ENCODE measurements around the gene NAGLU.
"Not testable (repeated sequence)": the region's sequence is repeated elsewhere in the genome, so short reads cannot be mapped to it uniquely, and the experiment has no call there.

Gene NAGLU

DNA sequence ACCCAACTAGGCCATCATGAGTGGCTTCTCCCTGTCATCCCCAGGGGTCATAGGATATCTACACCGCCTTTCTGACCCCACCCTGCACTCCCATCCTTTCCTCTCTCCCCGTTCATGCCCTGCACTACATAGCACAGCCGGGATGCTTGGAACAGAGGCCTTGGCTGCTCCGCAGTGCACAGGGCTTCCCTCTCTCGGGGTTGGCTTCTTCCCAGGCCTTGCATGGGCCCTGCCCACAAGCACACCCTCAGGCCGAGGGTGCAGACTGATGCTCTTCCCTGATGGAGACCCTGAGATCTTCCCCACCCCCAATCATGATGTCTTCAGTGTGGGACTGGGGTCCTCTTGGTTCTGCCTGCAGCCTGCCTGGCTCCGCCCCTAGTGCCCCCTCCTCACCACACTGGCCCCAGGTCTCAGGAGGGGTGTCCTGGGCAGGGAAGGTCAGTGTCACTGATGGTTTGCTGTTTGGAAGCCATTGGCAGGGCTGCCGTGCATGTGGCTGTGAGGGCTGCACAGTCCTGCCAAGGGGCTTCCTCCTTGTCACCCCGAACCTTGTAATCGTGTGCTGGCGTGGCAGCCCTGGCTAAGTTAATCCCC is 14.3 kb upstream of the NAGLU start:
- DNase-seq, result no peak

DNA sequence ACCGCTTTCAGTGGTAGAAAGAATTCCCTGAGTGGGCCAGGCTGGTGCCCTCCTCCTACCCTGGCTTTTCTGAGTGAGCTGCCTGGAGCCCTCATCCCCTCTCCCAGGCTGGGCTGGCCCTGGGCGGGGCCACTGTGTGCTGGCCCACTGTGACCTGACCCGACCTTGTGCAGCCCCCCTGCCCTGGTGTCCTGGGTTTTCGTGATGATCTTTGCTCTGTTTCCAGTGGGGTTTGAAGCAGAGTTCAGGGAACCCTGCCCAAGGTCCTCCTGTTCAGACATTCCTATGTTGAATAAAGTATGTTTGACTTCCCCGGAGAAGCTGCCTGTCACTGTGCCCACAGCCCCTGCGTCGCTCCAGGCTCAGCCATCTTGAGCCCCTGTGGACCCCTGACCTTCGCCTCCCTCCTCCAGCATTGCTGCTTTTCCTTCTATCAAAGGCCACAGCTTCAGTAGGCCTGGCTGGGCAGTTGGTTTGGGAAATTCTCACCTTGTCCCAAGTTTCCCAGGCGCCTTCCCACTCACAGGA is 13.7 kb upstream of the NAGLU start:
- no peak for DNase-seq

DNA sequence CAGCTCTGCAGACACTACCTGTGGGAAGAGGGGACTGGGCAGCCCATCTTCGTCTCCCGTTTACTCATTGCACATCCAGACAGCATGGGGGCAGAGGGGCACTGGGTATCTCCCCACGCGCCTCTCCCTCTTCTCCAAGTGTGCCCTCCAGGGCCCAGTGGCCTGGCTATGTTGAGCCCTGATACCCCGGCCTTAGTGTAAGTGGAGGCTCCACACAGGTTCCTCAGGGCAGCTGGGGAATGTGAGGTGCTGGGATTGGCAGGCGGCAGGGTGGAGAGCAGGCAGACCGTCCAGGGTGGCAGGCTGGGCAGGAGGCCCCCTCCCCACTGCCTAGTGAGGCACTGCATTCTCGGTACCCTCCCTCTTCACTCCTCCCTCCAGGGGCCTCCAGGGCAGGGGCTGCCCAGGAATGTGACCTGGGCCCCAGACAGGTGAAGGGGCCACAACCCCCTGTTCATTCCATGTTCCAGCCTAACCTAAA is 13.2 kb upstream of the NAGLU start:
- DNase-seq, result no peak

DNA sequence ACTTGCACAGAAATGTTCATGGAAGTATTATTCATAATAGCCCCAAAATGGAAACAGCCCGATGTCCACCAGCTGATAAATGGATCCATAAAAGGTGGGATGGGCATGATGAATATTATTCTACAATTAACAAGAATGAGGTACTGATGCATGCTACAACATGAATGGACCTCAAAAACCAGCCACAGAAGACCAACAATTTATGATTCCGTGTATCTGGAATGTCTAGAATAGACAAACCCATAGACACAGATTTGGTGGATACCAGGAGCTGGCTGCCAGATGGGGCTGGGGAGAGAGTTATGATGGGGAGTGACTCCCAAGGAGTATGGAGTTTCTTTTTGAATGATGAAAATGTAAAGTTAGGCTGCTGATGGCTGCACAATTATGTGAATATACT is 10.8 kb upstream of the NAGLU start:
- DNase-seq, result no peak

DNA sequence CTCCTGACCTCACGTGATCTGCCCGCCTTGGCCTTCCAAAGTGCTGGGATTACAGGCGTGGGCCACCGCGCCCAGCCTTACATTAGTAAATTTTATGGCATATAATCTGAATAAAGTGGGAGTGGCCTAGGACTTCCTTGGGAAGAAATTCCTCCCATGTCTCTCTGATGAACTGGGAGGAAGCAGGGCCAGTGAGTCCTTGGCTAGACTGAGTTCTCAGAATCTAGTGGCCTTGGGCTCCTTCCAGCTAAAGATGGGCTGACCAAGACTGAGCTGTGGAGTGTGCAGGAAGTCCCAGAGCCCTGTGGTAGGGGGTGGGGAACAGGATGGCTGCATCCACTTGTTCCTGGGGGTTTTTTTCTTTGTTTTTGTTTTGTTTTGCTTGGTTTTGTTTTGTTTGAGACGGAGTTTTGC is 10.0 kb upstream of the NAGLU start:
- DNase-seq, result no peak

DNA sequence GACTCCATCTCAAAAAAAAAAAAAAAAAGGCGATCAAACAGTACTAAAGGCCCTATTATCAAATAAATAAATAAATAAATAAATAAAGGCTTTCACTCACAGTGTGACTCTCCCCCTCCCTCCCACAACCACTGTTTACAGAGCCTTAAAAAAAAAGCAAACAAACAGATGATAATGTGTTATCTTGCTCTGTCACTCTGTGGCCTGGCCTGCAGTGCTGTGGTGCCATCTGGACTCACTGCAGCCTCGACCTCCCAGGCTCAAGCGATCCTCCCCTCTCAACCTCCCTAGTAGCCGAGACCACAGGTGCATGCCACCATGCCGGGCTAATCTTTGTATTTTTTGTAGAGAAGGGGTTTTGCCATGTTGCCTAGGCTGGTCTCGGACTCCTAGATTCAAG is 8.1 kb upstream of the NAGLU start:
- no peak for DNase-seq

DNA sequence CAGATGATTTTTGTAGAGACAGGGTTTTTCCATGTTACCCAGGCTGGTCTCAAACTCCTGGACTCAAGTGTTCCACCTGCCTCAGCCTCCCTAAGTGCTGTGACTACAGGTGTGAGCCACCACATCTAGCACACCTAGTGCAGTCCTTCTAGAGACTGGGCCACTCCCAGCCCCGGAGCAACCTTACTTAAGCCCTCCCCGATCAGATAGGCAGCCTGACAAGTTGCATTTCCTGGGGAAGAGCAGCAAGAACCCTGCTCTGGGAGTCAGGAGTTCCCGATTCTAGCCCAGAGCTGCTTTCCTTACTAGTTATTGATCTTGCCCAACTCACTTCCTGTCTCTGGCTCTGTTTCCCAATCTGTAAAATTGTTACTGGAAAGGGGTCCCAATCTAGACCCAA is 7.0 kb upstream of the NAGLU start:
- no peak for DNase-seq

DNA sequence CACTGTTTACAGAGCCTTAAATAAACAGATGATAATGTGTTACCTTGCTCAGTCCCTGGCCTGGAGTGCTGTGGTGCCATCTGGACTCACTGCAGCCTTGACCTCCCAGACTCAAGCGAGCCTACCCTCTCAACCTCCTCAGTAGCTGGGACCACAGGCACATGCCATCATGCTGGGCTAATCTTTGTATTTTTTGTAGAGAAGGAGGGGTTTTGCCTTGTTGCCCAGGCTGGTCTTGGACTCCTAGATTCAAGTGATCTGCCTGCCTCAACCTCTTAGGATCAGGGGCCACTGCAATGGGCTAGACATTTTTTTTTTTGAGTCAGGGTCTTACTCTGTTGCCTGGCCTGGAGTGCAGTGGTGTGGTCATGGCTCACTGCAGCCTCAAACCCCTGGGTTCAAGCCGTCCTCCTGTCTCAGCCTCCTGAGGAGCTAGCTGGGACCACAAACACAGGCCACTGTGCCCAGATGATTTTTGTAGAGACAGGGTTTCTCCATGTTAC is 5.0 kb upstream of the NAGLU start:
- no peak for DNase-seq

DNA sequence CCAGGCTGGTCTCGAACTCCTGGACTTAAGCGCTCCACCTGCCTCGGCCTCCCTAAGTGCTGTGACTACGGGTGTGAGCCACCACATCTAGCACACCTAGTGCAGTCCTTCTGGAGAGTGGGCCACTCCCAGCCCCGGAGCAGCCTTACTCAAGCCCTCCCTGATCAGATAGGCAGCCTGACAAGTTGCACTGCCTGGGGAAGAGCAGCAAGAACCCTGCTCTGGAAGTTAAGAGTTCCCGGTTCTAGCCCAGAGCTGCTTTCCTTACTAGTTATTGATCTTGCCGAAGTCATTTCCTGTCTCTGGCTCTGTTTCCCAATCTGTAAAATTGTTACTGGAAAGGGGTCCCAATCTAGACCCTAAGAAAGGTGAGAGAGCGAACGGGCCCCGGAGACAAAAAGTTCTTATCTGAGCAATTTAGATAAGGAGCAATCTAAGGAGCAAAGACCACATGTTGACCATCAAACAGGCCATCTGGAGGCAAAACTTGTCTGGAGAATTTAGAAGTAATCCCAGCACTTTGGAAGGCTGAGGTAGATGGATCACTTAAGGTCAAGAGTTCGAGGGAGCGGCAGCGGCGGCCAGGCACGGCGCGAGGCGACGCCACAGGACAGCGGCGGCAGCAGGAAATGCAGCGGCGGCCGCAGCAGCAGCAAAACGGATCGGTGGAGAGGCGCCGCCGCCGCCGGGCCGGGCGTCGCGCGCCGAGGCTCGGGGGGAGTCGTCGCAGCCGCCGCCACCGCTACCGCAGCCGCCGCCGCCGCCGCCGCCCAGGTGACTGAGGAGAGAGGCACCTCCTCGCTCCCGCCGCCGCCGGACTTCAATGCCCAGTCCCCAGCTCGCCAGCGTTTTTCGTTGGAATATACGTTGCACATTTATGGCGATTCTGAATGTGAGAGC is 4.3 kb upstream of the NAGLU start:
- DNase-seq, result no peak

DNA sequence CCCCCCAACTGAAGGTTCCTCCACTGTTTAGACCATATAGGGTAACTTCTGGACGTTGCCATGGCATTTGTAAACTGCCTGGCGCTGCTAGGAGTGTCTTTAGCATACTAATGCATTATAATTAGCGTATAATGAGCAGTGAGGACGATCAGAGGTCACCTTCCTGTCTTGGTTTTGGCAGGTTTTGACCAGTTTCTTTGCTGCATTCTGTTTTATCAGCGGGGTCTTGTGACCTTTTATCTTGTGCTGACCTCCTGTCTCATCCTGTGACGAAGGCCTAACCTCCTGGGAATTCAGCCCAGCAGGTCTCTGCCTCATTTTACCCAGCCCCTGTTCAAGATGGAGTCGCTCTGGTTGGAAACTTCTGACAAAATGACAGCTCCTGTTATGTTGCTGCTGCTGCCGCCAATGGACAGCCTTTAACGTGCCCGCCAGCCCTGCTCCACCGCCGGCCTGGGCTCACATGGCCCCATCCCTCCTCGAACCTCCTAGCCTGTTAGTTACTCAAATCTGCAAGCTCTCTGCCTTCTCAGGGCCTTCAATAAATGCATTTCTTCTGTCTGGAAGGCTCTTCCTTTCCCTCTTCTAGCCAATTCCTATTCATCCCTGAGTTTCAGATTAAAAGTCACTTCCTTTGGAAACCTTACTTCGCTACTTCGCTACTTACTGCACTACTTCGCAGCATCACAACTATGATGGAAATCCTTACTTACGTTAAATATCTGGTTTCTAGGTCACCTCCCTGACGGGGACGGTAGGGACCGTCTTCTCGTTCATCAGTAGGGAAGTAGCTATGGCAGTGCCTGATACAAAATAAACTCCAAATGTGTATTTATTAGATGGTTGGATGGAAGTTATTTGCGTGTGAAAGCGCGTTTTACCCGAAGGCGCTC is 640 bp upstream of the NAGLU start:
- no peak for DNase-seq

DNA sequence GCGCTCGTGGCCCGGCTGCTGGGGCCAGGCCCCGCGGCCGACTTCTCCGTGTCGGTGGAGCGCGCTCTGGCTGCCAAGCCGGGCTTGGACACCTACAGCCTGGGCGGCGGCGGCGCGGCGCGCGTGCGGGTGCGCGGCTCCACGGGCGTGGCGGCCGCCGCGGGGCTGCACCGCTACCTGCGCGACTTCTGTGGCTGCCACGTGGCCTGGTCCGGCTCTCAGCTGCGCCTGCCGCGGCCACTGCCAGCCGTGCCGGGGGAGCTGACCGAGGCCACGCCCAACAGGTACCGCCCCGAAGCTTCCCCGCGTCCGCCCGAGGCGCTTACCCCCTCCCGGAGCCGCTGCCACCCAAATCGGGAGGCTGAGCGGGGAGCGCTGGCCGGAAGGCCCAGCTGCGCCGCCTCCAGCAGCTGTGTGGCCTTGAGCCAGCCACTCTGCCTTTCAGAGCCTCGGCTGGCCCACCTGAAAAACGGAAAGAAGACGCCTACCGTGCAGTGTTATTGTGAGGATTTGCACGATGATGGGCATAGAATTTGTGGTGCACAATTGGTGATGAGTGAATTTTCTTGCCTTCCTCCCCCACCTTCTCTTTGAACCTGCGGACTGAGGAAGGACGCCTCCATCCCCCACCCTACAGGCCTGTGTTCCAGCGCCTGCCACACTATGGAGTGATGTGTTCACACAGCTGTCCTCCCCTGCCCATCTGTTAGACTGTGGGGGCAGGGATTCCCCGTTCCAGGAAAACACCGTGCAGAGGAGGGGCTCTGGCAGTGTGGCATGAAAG is 523 bp downstream of the NAGLU start:
- no peak for DNase-seq

DNA sequence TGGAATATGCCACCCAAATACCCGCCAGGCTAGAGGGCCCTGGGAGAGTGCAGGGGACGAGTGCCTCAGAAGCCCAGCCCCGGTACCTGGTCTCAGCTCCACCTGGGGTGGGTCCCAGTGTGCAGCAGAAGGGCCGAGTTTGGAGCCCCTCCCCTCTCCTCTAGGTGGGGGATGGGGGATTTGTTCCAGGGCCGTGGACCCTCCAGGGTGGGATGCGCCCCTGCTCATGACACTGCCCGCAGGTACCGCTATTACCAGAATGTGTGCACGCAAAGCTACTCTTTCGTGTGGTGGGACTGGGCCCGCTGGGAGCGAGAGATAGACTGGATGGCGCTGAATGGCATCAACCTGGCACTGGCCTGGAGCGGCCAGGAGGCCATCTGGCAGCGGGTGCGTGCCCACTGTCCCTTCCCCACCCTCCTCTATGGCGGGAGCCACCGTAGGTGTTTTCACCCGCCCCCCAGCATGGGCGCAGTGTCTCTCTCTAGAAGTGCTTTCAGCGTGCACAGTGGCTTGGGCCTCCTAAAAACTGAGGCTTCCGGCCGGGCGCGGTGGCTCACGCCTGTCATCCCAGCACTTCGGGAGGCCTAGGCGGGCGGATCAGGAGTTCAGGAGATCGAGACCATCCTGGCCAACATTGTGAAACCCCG is 1.2 kb downstream of the NAGLU start:
- DNase-seq, result no peak

DNA sequence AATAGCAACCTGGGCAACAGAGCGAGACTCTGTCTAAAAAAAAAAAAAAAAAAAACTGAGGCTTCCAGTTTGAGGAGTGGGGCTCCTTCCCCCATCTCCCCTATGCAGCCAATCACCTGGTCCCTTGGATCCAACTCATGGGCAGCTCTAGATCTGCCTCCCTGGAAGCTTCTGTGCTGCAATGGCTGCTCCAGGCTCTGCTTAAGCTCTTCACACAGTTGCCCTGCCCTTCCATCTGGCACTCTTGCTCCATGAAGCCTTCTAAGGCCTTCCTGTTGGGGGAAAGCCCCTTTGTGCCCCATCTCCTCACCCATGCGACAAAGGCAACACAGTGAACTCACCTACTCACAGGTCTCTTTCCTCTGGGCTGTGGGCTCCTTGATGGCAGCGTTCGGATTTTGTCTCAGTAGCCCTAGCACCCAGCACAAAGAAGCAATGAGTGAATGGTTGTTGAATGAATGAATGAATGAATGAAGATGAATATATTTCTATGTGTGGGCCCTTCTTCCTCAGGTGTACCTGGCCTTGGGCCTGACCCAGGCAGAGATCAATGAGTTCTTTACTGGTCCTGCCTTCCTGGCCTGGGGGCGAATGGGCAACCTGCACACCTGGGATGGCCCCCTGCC is 1.9 kb downstream of the NAGLU start:
- no peak for DNase-seq

DNA sequence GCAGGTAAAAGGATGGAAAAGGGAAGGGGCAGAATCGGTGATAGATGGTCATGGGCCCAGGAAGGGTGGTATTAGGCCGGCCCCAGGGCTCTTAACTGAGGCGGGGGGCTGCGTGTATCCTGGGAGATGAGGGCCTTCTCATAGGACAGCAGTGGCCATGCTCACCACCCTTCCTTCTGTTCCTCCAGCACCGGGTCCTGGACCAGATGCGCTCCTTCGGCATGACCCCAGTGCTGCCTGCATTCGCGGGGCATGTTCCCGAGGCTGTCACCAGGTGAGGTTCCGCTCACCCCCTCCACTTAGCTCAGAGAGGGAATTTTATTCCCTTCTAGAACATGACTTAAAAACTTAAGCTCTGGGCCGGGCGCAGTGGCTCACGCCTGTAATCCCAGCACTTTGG is 2.4 kb downstream of the NAGLU start:
- no peak for DNase-seq

DNA sequence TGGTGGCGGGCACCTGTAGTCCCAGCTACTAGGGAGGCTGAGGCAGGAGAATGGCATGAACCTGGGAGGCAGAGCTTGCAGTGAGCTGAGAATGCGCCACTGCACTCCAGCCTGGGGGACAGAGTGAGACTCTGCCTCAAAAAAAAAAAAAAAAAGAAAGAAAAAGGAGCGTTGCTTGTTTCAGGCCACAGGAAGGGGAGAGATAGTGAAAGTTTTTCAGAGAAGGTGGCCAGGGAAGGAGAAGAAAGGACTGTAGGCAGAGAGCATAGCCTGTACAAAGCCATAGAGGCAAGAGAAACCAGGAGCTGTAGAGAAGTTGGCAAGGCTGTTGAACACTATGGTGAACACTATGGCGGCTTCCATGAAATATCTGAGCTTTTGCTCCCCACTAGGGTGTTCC is 4.5 kb downstream of the NAGLU start:
- DNase-seq, result not testable (repeated sequence)

DNA sequence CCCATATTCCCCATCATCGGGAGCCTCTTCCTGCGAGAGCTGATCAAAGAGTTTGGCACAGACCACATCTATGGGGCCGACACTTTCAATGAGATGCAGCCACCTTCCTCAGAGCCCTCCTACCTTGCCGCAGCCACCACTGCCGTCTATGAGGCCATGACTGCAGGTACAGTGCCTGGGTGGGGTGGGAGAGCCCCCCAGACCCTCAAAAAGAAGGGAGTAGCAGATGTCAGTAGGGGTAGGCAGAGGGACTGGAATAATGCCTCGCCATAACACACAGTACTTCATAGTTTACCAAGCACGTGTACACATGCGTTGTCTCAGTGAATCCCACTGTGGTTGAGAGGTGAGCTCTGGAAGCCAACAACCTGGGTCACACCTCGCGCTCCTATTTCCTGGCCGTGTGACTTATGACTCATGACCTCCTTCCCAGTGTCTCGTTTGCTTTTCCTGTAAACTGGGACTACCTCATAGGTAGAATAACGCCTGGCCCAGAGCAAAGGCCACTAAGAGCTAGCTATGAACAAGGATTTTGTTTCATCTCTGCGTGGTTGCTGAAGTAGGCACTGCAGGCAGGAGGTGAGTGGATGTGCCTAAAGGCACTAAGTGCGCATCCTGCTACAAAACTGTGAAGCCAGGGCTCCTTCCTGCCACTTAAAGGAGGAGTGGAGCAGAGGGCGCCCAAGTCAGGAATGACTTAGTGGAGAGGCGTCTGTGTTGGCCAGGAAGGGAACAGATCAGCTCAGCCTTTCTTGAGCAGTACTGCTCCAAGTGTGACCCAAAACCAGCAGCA is 5.2 kb downstream of the NAGLU start:
- no peak for DNase-seq

DNA sequence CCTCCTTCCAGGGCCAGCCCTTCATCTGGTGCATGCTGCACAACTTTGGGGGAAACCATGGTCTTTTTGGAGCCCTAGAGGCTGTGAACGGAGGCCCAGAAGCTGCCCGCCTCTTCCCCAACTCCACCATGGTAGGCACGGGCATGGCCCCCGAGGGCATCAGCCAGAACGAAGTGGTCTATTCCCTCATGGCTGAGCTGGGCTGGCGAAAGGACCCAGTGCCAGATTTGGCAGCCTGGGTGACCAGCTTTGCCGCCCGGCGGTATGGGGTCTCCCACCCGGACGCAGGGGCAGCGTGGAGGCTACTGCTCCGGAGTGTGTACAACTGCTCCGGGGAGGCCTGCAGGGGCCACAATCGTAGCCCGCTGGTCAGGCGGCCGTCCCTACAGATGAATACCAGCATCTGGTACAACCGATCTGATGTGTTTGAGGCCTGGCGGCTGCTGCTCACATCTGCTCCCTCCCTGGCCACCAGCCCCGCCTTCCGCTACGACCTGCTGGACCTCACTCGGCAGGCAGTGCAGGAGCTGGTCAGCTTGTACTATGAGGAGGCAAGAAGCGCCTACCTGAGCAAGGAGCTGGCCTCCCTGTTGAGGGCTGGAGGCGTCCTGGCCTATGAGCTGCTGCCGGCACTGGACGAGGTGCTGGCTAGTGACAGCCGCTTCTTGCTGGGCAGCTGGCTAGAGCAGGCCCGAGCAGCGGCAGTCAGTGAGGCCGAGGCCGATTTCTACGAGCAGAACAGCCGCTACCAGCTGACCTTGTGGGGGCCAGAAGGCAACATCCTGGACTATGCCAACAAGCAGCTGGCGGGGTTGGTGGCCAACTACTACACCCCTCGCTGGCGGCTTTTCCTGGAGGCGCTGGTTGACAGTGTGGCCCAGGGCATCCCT is 7.4 kb downstream of the NAGLU start:
- no peak for DNase-seq

DNA sequence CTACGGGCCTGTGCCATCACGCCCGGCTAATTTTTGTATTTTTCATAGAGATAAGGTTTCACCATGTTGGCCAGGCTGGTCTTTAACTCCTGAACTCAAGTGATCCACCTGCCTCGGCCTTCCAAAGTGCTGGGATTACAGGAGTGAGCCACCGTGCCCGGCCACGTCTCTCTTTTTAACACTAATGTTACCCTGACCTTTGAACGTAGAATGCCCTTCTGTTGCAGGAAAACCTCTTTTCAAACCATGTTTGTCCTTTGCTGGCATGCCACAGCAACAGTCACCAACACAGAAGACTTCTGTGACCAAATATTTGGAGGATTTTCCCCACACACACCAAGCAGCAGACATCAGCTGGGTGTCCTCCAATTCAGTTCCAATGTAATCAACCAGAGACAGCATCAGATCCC is 8.8 kb downstream of the NAGLU start:
- no peak for DNase-seq
